CD4-positive, alpha-beta memory T cell (primary cell): ENCODE data around the gene EIF3A. TPM values are rescaled to one million over a fixed set of nuclear protein-coding genes. Genes with fewer than 3 reads are reported as not detected.
A peak's percentile ranks its signal among the peaks of the same experiment; 100 is the strongest.

ENCODE experiments used
- CTCF ChIA-PET: fragments of 350-600 bp; sonication (Branson Sonifier 250); formaldehyde crosslinking; loops from one replicate; lab custom pipeline; 2021; ENCODE audit warnings: inconsistent platforms; ENCODE audit not compliant: partially characterized antibody; lab: Charles Lee
- POLR2A ChIA-PET: fragments of 350-600 bp; sonication (Branson Sonifier 250); formaldehyde crosslinking; loops from one replicate; lab custom pipeline; 2021; ENCODE audit not compliant: partially characterized antibody; lab: Charles Lee
- DNase-seq, 5 donors: peaks; one replicate each; pipeline versions ENCODE4 v3.0.0 to v3.0.0-alpha.2; 2020 to 2022; ENCODE audit warnings: mixed read lengths in 1 of 5
- H3K27ac ChIP-seq: one replicate; pipeline ENCODE4 v1.7.0; 2013; ENCODE audit warnings: low read depth, low read length
- H3K27me3 ChIP-seq: 2 replicates; pipeline ENCODE4 v1.7.0; 2013; ENCODE audit warnings: mild to moderate bottlenecking, low read length, moderate library complexity; ENCODE audit not compliant: insufficient read depth
- H3K36me3 ChIP-seq: 2 replicates; pipeline ENCODE4 v1.7.0; 2013; ENCODE audit warnings: mild to moderate bottlenecking, low read length, moderate library complexity; ENCODE audit not compliant: insufficient read depth
- H3K4me1 ChIP-seq: 2 replicates; pipeline ENCODE4 v1.7.0; 2013; ENCODE audit warnings: mild to moderate bottlenecking, low read length, moderate library complexity; ENCODE audit not compliant: insufficient read depth
- H3K4me3 ChIP-seq, 2 donors: one replicate each; pipeline ENCODE4 v1.7.0; 2013; ENCODE audit warnings: low read length in 2 of 2, mild to moderate bottlenecking in 1 of 2
- H3K9me3 ChIP-seq, 2 donors: one replicate each; pipeline ENCODE4 v1.7.0; 2013; ENCODE audit warnings: low read length in 2 of 2, control low read depth in 1 of 2; ENCODE audit not compliant: control insufficient read depth in 1 of 2
- H3K27ac Mint-ChIP-seq, 7 donors: one replicate each; pipeline ENCODE4 v1.8.0; 2020 to 2021; ENCODE audit warnings: mixed read lengths in 7 of 7, mild to moderate bottlenecking in 6 of 7, inconsistent platforms in 3 of 7, moderate library complexity in 3 of 7
- H3K27me3 Mint-ChIP-seq, 2 donors: one replicate each; pipeline ENCODE4 v1.8.0; 2020 to 2021; ENCODE audit warnings: mixed read lengths in 2 of 2
- H3K36me3 Mint-ChIP-seq, 2 donors: one replicate each; pipeline ENCODE4 v1.8.0; 2020 to 2021; ENCODE audit warnings: mixed read lengths in 2 of 2, inconsistent platforms in 1 of 2, mild to moderate bottlenecking in 1 of 2
- H3K4me1 Mint-ChIP-seq, 4 donors: one replicate each; pipeline ENCODE4 v1.8.0; 2020 to 2021; ENCODE audit warnings: mixed read lengths in 4 of 4, mild to moderate bottlenecking in 1 of 4
- H3K4me3 Mint-ChIP-seq, 8 donors: one replicate each; pipeline ENCODE4 v1.8.0; 2020 to 2021; ENCODE audit warnings: mixed read lengths in 8 of 8, mild to moderate bottlenecking in 7 of 8, moderate library complexity in 6 of 8, inconsistent platforms in 3 of 8
- H3K9me3 Mint-ChIP-seq, 8 donors: one replicate each; pipeline ENCODE4 v1.8.0; 2020 to 2021; ENCODE audit warnings: mixed read lengths in 8 of 8, mild to moderate bottlenecking in 5 of 8, inconsistent platforms in 3 of 8, moderate library complexity in 1 of 8
- intact Hi-C: fragments of 100-400 bp; cut with micrococcal nuclease; formaldehyde crosslinking; loops from one replicate; pipeline ENCODE4 v1.15.1; 2023
- polyA plus RNA-seq, 2 donors: library from polyadenylated mRNA; unstranded; fragments of 300-500 nt; fragmentation: Illumina TruSeq; gene quantifications; one replicate each; pipeline ENCODE4 v1.2.3, GENCODE V29; 2021
- total RNA-seq, 2 experiments: library from RNA; stranded (reverse); gene quantifications; one replicate each; pipeline ENCODE4 v1.2.3, GENCODE V29; 2021

EIF3A gene
- total and polyA plus RNA-seq, 4 experiments from 2014 or later = 29.8 to 129 (median 102) TPM

GRCh38 chr10:119073584-119073983, 7.0 kb downstream of the EIF3A start:
- Histone ChIP-seq H3K9me3 (no peaks in the 10 kb centered on the region), H3K4me3 (no peak overlapping the region), H3K36me3 (peaks cover 31% of the 10 kb centered on the region), H3K27ac (peak overlapping the region; percentile 14), H3K27me3 (no peaks in the 10 kb centered on the region), H3K4me1 (peaks cover 59% of the 10 kb centered on the region)
- H3K27me3 Mint-ChIP-seq = no peaks in the 10 kb centered on the region
- peaks cover 35 to 70% (median 46%) of the 10 kb centered on the region in 4 donors for H3K4me1 Mint-ChIP-seq
- intact Hi-C loops = no loop called here
- peak overlapping the region; percentile 25 to 69 (median 41) for H3K4me3 Mint-ChIP-seq
- POLR2A ChIA-PET = interaction anchor here (0.5 to 3.5 kb wide), 3 partner anchors 17 to 50 kb away, joined by 4 to 18 read pairs (median 9); no protein-coding TSS in a partner anchor
- CTCF ChIA-PET = interaction anchor here (1.0 to 1.2 kb wide), 3 partner anchors 9 to 31 kb away, joined by 4 read pairs; no protein-coding TSS in a partner anchor
- peaks cover 32 to 62% of the 10 kb centered on the region in 2 donors for H3K36me3 Mint-ChIP-seq
- DNase-seq = no peak
- no peaks in the 10 kb centered on the region for H3K9me3 Mint-ChIP-seq
- peak overlapping the region; percentile 53 to 87 (median 77) for H3K27ac Mint-ChIP-seq

- peaks cover 24 to 46% (median 36%) of the 10 kb centered on the region in 4 donors for H3K4me1 Mint-ChIP-seq
- CTCF ChIA-PET = interaction anchor here (1.2 kb wide), 1 partner anchor 23 kb away, joined by 4 read pairs; no protein-coding TSS in a partner anchor
Measured at GRCh38 chr10:119070395-119071165, 10.0 kb downstream of the EIF3A start.

GRCh38 chr10:119061926-119062325, 18.7 kb downstream of the EIF3A start:
- DNase-seq = no peak
- ChIA-PET POLR2A (interaction anchor here (1.5 to 1.7 kb wide), 2 partner anchors 35 to 70 kb away, joined by 3 to 5 read pairs; no protein-coding TSS in a partner anchor), CTCF (no interaction called here)
- no peak overlapping the region for H3K27ac ChIP-seq
- H3K9me3 ChIP-seq = no peaks in the 10 kb centered on the region
- peaks cover 89% of the 10 kb centered on the region for H3K36me3 ChIP-seq
- Mint-ChIP-seq H3K27me3 (no peaks in the 10 kb centered on the region), H3K27ac (peak overlapping the region in 2 of 7 donors; percentile 29 to 48), H3K4me1 (peaks cover 19 to 44% (median 26%) of the 10 kb centered on the region in 4 donors), H3K9me3 (peaks cover 0 to 2% (median 0%) of the 10 kb centered on the region in 8 donors), H3K4me3 (no peak overlapping the region), H3K36me3 (peaks cover 71 to 88% of the 10 kb centered on the region in 2 donors)
- H3K4me1 ChIP-seq = no peaks in the 10 kb centered on the region
- no peaks in the 10 kb centered on the region for H3K27me3 ChIP-seq
- intact Hi-C loops = no loop called here
- no peak overlapping the region for H3K4me3 ChIP-seq

More at GRCh38 chr10:119070395-119071165, 10.0 kb downstream of the EIF3A start:
- intact Hi-C loops = no loop called here
- H3K4me3 ChIP-seq = no peak overlapping the region
- H3K4me1 ChIP-seq = peaks cover 31% of the 10 kb centered on the region
- no peaks in the 10 kb centered on the region for H3K9me3 ChIP-seq
- H3K36me3 ChIP-seq = peaks cover 55% of the 10 kb centered on the region
- POLR2A ChIA-PET = interaction anchor here (1.1 to 2.8 kb wide), 4 partner anchors 10 to 95 kb away, joined by 4 to 11 read pairs (median 6); partner anchors contain the start of genes DENND10 and SFXN4
- Mint-ChIP-seq H3K27ac (peak overlapping the region in 4 of 7 donors; percentile 15 to 59 (median 46)), H3K9me3 (peaks cover 0 to 2% (median 0%) of the 10 kb centered on the region in 8 donors), H3K27me3 (no peaks in the 10 kb centered on the region), H3K4me3 (no peak overlapping the region), H3K36me3 (peaks cover 47 to 75% of the 10 kb centered on the region in 2 donors)
- no peak for DNase-seq
- no peak overlapping the region for H3K27ac ChIP-seq
- H3K27me3 ChIP-seq = no peaks in the 10 kb centered on the region

- Mint-ChIP-seq H3K9me3 (peaks cover 0 to 2% (median 0%) of the 10 kb centered on the region in 8 donors), H3K4me3 (peak overlapping the region in 1 of 8 donors; percentile 9), H3K36me3 (peaks cover 73 to 88% of the 10 kb centered on the region in 2 donors), H3K27ac (peak overlapping the region in 3 of 7 donors; percentile 5 to 32 (median 29)), H3K27me3 (no peaks in the 10 kb centered on the region), H3K4me1 (peaks cover 19 to 44% (median 24%) of the 10 kb centered on the region in 4 donors)
- CTCF ChIA-PET = no interaction called here
- POLR2A ChIA-PET = interaction anchor here (1.7 kb wide), 1 partner anchor 70 kb away, joined by 5 read pairs; no protein-coding TSS in a partner anchor
- Histone ChIP-seq H3K36me3 (peaks cover 90% of the 10 kb centered on the region), H3K27ac (no peak overlapping the region), H3K4me3 (no peak overlapping the region), H3K27me3 (no peaks in the 10 kb centered on the region), H3K4me1 (no peaks in the 10 kb centered on the region), H3K9me3 (no peaks in the 10 kb centered on the region)
- DNase-seq = no peak
- intact Hi-C loops = no loop called here
Measured at GRCh38 chr10:119061352-119061751, 19.3 kb downstream of the EIF3A start.

- Histone ChIP-seq H3K36me3 (peaks cover 92% of the 10 kb centered on the region), H3K4me3 (no peak overlapping the region), H3K27me3 (no peaks in the 10 kb centered on the region), H3K4me1 (no peaks in the 10 kb centered on the region), H3K27ac (no peak overlapping the region), H3K9me3 (no peaks in the 10 kb centered on the region)
- peaks cover 19 to 39% (median 23%) of the 10 kb centered on the region in 4 donors for H3K4me1 Mint-ChIP-seq
- POLR2A ChIA-PET = no interaction called here
- H3K27me3 Mint-ChIP-seq = no peaks in the 10 kb centered on the region
- CTCF ChIA-PET = no interaction called here
- intact Hi-C loops = no loop called here
- peaks cover 77 to 89% of the 10 kb centered on the region in 2 donors for H3K36me3 Mint-ChIP-seq
- no peak for DNase-seq
- peaks cover 0 to 2% (median 0%) of the 10 kb centered on the region in 8 donors for H3K9me3 Mint-ChIP-seq
- peak overlapping the region in 1 of 7 donors; percentile 70 for H3K27ac Mint-ChIP-seq
- H3K4me3 Mint-ChIP-seq = no peak overlapping the region
Measured at GRCh38 chr10:119060107-119060506, 20.5 kb downstream of the EIF3A start.

- Mint-ChIP-seq H3K4me1 (peaks cover 19 to 35% (median 21%) of the 10 kb centered on the region in 4 donors), H3K4me3 (no peak overlapping the region), H3K36me3 (peaks cover 78 to 90% of the 10 kb centered on the region in 2 donors), H3K27me3 (no peaks in the 10 kb centered on the region), H3K27ac (peak overlapping the region in 2 of 7 donors; percentile 64 to 70), H3K9me3 (peaks cover 0 to 2% (median 0%) of the 10 kb centered on the region in 8 donors)
- Histone ChIP-seq H3K4me3 (no peak overlapping the region), H3K9me3 (no peaks in the 10 kb centered on the region), H3K27me3 (no peaks in the 10 kb centered on the region), H3K27ac (no peak overlapping the region), H3K36me3 (peaks cover 92% of the 10 kb centered on the region), H3K4me1 (no peaks in the 10 kb centered on the region)
- intact Hi-C loops = no loop called here
- POLR2A ChIA-PET = interaction anchor here (1.3 to 1.5 kb wide), 2 partner anchors 8 to 45 kb away, joined by 3 to 4 read pairs; no protein-coding TSS in a partner anchor
- CTCF ChIA-PET = interaction anchor here (0.9 kb wide), 1 partner anchor 139 kb away, joined by 3 read pairs; no protein-coding TSS in a partner anchor
- DNase-seq = no peak
Measured at GRCh38 chr10:119059557-119059956, 21.1 kb downstream of the EIF3A start.
